Left renal cortex interstitium (tissue), 4 donors: Measurements from ENCODE around the gene PCNA. TPM values are rescaled to one million over a fixed set of nuclear protein-coding genes. Genes with fewer than 3 reads are reported as not detected.

Experiments used
- DNase-seq, 4 donors: peaks; one replicate each; pipeline ENCODE4 v3.0.0-alpha.2; 2013; ENCODE audit warnings: low read depth in 4 of 4, low spot score in 2 of 4, missing footprints in 1 of 4
- polyA plus RNA-seq, 4 donors: library from polyadenylated mRNA; unstranded; fragments of 120-200 nt; gene quantifications; one replicate each; pipeline ENCODE4 v1.2.1, GENCODE V29; 2013; ENCODE audit not compliant: insufficient read length in 4 of 4

The PCNA gene
- polyA plus RNA-seq, 4 donors, result 159 to 205 (median 176) TPM

- no peak for DNase-seq
Observed at GRCh38 chr20:5070570-5070969, 49.2 kb downstream of the PCNA start.

- no peak for DNase-seq
Observed at GRCh38 chr20:5070081-5070480, 49.7 kb downstream of the PCNA start.

- DNase-seq, result no peak
Observed at GRCh38 chr20:5069141-5069806, 50.5 kb downstream of the PCNA start.

- no peak for DNase-seq
Observed at GRCh38 chr20:5067877-5068645, 51.7 kb downstream of the PCNA start.

- DNase-seq, result no peak
Observed at GRCh38 chr20:5065879-5066383, 53.8 kb downstream of the PCNA start.

- DNase-seq, result no peak
Observed at GRCh38 chr20:5065166-5065878, 54.4 kb downstream of the PCNA start.

Other genes with a start within 250 kb of the PCNA start
- 10 to 100 TPM; 20.0 to 25.3 (median 22.8) TPM for gene SLC23A2, start 118.4 kb downstream of the PCNA start, polyA plus RNA-seq
- gene TMEM230, start 6.9 kb downstream of the PCNA start, polyA plus RNA-seq, result 100 to 1,000 TPM; 140 to 182 (median 157) TPM
- 10 to 100 TPM; 32.1 to 37.6 (median 33.8) TPM for gene CDS2, start 7.0 kb upstream of the PCNA start, polyA plus RNA-seq
- under 1 TPM in 1 of 4 donors, not detected in 3; 0.44 TPM for gene PROKR2, start 197.0 kb upstream of the PCNA start, polyA plus RNA-seq